ENCODE measurements around the gene RGL3.
"Not testable (repeated sequence)": the region's sequence is repeated elsewhere in the genome, so short reads cannot be mapped to it uniquely, and the experiment has no call there.

The RGL3 gene, protein sequence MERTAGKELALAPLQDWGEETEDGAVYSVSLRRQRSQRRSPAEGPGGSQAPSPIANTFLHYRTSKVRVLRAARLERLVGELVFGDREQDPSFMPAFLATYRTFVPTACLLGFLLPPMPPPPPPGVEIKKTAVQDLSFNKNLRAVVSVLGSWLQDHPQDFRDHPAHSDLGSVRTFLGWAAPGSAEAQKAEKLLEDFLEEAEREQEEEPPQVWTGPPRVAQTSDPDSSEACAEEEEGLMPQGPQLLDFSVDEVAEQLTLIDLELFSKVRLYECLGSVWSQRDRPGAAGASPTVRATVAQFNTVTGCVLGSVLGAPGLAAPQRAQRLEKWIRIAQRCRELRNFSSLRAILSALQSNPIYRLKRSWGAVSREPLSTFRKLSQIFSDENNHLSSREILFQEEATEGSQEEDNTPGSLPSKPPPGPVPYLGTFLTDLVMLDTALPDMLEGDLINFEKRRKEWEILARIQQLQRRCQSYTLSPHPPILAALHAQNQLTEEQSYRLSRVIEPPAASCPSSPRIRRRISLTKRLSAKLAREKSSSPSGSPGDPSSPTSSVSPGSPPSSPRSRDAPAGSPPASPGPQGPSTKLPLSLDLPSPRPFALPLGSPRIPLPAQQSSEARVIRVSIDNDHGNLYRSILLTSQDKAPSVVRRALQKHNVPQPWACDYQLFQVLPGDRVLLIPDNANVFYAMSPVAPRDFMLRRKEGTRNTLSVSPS

DNA sequence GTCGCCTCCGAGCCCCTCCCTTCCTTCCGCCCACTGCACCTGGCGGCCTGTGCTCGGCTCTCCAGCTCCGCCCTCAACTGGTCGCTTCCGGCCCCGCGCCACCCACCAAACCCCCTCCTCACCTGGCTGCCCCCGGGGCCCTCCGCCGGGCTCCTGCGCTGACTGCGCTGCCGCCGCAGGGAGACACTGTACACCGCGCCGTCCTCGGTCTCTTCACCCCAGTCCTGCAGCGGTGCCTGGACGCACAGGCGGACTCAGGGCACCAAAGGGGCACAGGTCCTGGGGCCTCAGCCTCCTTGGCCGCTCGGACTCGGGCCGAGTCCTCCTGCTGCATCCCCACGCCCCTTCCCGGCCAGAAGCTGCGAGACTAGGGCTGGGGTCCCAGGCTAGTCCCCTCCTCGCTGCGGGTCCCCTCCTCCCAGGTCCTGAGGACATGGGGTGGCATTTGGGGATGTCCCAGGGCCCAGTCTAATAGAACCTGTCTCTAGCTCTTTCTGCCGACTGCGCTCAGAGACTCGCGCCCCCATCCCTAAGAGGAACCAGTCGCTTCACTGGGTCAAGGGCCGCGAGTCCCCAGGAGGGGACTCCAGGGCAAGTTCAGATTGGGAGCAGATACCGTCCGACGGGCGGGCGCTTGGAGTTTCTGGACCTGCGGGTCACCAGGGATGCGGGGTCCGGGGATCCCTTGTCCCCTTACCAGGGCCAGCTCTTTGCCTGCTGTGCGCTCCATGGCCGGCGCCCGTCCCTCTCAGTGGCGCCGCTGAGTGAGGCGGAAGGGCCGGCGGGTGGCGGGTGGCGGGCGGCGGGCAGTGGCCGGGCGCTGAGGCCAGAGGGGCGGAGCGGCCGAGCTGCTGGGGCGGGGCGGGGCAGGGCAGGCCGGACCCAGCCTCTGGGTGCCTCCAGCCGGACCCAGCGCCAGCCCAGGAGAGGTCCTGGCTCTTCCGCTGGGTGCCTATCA is at the start of gene RGL3:
TSS of gene RGL3 (minus strand) at position 766 of the 958 bp plus-strand sequence. CDS start at position 730, 36 bp downstream.
- peak; percentile 59 for DNase-seq

DNA sequence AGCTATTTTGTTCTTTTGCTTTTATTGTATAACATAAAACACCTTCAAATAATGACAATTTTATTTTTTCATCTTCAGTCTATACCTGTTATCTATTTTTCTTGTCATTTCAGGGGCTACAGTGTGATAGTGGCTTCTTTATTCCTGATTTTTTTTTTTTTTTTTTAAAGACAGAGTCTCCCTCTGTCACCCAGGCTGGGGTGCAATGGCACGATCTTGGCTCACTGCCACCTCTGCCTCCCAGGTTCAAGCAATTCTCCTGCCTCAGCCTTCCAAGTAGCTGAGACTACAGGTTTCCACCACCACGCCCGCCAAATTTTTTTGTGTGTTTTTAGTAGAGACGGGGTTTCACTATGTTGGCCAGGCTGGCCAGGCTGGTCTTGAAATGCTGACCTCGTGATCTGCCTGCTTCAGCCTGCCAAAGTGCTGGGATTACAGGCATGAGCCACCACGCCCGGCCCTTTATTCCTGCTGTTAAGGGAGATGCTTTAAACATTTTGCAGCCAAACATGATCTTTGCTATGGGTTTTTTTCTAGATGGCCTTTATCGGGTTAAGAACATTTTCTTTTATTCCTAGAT is 49.2 kb upstream of the RGL3 start:
- not testable (repeated sequence) for DNase-seq

DNA sequence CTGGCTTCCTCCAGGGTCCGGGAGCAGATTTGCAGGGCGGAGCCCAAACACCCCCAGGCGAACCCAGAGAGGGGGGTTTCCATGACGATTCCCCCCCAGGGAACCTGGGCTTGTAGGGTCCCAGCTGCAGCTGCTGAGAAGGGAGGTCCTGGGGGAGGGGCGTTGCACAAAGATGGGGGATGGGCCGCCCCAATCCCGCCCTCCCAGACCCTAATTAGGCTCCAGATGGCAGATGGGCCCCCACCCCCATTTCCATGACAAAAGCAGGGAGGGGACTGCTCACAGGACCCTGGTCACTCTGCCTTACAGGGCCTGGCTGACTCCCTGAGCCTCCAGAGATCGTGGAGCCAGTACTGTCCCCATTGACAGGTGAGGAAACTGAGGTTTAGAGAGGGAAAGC is 46.5 kb upstream of the RGL3 start:
- no peak for DNase-seq

DNA sequence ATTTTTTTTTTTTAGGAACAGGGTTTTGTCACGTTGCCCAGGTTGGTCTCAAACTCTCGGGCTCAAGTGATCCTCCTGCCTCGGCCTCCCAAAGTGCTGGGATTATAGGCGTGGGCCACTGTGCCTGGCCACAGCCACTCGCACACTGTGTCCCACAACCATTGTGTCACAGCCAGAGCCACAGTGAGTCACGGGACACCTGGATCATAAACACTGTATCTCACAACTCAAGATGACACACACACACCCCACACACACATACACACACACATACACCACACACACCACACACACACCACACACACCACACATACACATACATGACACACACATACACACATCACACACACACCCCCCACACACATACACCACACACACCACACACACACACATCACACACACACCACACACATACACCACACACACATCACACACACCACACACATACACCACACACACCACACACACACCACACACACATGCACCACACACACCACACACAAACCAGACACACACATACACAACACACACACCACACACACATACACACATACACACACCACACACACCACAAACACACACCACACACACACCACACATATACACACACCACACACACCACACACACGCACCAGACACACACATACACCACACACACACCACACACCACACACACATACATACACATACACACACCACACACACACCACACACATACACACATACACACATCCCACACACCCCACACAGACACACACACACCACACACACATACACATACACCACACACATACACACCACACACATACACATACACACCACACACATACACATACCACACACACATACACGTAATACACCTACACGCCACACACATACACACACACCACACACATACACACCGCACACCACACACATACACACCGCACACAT is 45.5 kb upstream of the RGL3 start:
- DNase-seq = no peak

DNA sequence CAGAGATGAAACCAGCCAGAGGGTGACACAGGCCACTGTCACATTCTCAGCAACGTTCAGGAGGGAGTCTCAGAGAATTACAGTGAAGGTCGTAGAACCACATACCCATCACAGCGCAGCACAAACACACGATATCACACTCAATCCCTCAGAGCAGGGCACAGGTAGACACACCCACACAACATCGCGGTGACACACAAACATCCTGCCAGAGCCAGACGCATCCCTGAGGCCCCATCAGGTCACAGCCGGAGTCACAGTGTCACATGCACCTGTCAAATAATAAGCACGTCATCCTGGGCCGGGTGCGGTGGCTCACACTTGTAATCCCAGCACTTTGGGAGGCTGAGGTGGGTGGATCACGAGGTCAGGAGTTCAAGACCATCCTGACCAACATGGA is 44.3 kb upstream of the RGL3 start:
- DNase-seq = no peak

DNA sequence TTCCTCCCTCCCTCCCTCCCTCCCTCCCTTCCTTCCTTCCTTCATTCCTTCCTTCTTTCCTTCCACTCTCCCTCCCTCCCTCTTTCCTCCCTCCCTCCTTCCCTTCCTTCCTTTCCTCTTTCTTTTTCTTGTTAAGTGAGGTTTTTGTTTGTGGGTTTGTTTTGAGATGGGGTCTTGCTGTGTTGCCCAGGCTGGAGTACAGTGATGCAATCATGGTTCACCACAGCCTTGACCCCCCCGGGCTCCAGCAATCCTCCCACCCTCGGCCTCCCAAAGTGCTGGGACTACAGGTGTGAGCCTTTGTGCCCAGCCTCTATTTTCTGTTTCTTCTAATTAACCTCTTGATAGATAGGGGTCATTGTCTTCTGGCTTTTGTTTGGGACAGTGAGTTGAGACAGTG is 42.3 kb upstream of the RGL3 start:
- DNase-seq = no peak

DNA sequence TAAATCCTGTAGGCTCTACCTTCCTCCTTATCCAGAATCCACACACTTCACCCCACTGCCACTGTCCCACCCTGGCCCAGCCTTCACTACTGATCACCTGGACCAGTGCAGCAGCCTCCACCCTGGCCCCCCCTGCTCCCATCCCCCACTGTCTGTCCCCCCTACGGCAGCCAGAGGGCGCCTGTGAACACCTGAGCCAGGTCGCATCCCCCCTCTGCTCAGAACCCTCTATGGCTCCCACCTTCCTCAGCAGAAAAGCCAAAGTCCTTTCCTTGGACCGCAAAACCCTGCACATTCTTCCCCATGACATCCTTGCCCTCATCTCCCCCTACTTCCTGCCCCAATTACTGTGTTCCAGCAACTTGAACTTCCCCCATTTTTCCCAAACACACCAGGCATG is 41.1 kb upstream of the RGL3 start:
- DNase-seq = no peak

DNA sequence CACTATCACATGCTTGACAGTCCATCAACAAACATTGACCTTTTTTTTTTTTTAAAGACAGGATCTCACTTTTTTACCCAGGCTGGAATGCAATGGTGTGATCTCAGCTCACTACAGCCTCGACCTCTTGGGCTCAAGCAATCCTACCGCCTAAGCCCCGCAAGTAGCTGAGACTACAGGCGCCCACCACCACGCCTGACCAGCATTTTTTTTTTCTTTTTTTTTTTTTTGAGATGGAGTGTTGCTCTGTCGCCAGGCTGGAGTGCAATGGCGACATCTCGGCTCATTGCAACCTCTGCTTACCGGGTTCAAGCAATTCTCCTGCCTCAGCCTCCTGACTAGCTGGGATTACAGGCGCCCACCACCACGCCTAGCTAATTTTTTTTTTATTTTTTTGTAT is 39.8 kb upstream of the RGL3 start:
- DNase-seq = not testable (repeated sequence)

DNA sequence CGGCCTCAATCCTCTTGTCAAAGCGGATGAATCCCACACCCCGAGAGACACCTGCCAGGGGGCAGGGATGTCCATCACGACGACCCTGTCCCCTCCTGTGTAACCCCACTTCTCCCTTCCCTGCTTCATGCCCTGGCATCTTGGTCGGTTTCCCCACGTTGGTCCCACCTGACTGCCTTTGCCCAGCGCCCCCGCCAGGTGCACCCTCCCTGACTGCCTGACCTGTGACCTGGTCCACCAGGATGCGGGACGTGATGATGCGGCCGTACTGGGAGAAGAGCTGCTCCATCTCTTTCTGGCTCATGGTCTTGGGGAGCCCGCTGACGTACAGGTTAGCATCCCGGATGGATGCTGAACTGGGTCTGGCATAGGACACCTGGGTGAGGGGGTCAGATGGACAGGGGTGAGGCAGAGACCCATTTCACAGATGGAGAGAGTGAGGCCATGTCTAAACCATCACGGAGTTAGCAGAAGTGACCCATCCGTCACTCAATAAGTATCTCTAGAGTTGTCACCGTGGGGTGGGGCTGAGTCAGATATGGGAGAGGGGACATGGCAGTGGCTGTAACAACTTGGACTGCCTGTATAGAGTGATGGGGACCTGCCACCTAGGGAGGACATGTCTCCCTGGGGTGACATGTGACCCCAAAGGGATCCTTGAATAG is 39.3 kb upstream of the RGL3 start:
- no peak for DNase-seq

DNA sequence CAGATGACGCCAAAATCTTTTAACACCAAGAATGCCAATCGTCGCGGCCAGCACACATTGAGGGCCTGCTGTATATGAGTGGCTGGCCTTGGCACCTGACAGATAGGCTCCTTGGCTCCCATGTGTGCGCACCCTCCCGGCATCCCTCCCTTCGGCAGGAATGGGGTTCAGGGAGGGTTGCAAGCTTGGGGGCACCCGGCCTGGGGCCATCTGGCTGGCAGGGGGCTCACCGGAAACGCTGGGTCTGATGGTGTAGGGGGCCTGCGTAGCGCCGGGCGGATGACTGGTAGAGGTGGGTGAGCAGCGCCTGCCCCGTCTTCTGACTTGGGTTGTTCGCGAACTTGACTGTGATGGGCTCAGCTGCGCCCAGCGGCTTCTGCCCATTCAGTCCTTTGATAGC is 38.7 kb upstream of the RGL3 start:
- no peak for DNase-seq

DNA sequence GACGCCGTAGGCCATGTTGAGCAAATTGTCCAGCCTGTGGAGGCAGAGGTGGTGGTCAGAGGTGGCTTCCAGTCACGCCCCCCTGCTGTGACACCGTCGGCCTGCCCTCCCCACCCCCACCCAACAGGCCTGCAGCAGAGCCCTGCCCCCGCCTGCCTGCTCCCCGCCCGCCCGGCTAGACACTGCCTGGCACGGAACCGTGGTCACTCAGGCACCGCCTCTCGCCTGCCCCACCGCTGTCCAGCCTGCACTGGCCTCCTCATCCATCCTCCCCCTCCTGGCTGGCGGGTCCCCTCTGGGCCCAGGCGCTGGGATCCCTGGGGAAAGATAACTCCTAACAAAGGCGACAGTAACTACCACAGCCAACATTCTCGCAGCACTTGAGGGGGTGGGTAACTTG is 38.0 kb upstream of the RGL3 start:
- no peak for DNase-seq

DNA sequence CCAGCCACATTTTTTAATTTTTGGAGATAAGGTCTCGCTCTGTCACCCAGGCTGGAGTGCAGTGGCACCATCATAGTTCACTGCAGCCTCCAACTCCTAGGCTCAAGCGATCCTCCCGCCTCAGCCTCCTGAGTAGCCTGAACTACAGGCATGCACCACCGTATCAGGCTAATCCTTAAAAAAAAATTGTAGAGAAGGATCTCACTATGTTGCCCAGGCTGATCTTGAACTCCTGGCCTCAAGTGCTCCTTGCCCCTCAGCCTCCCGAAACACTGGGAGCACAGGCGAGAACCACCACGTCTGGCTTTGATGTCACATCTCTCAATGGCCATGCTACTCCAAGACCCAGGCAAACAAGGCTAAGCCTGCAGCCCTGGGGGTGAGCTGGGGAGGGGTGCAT is 37.5 kb upstream of the RGL3 start:
- DNase-seq = no peak

DNA sequence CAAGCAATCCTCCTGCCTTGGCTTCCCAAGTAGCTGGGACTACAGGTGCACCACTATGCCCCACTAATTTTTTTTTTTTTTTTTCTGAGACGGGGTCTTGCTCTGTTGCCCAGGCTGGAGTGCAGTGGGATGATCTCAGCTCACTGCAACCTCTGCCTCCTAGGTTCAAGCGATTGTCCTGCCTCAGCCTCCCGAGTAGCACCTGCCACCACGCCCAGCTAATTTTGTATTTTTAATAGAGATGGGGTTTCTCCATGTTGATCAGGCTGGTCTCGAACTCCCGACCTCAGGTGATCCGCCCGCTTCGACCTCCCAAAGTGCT is 36.1 kb upstream of the RGL3 start:
- not testable (repeated sequence) for DNase-seq

DNA sequence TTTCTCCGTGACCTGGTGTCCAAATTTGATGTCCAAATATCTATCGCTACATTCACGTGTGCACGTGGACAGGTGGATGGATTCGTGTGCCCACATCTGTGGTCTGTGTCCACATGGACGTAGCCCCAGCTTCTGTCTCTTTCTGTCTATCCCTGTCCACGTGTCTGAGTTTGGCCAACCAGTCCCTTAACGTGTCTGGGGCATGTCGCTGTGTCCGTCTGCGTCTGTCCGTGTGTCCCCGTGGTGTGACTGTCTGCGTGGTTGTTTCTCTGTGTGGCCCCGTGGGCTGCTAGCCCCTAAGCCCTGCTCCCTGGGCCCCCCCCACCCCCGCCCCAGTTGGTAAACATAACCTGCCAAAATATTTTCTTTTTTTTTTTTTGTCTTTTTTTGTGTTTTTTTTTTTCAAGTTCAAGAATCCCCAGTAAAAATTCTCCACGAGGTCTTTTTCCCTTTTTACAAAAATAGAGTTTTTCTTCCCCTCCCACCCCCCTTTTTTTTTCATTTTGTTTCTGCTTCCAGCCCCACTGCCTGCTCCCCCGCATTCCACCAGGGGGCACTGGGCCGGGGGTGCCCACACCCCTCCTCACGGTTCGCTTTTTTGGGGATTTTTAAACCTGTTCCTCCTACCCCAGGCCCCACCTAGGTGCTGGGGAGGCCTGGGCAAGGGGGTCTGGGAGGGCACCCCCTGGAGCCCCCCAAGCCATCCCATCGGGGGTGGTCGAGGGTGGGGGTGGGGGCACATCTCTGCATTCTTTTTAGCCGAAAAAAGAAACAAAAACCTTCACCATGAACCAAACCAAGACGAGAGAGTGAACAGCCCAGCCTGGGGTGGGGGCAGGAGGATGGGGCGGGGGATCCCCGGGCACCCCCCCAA is 34.6 kb upstream of the RGL3 start:
- no peak for DNase-seq

DNA sequence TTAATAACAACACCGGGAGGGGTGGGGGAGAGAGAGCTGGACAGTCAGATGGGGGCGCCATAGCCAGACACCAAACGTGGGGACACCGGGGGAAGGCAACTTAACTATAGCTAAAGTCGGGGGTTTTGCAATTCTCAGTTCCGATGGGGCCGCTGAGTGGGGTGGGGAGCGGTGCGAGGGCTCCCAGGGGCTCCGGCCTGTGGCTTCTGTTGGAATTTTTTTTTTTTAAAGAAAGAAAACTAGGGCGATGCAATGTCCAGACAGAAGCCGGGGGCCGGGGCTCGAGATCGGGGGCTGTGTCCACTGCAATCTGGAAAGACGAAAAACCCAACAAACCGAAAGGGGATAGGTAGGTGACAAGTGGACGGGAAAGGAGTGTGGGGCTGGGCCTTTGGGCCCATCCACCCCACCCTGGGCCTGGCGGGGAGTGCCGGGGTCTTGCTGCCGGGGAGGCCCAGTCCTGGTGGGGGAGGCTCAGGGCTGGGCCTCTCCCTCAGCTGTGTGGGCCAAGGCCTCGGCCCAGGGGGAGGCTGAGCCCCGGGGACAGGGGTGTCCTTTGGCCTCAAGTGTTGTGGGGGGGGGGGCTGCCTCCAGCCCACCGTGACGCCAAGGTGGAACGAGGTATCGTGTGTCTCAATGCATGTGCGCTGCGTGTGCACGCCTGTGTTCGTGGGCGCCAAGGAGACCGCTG is 33.7 kb upstream of the RGL3 start:
- DNase-seq = no peak

DNA sequence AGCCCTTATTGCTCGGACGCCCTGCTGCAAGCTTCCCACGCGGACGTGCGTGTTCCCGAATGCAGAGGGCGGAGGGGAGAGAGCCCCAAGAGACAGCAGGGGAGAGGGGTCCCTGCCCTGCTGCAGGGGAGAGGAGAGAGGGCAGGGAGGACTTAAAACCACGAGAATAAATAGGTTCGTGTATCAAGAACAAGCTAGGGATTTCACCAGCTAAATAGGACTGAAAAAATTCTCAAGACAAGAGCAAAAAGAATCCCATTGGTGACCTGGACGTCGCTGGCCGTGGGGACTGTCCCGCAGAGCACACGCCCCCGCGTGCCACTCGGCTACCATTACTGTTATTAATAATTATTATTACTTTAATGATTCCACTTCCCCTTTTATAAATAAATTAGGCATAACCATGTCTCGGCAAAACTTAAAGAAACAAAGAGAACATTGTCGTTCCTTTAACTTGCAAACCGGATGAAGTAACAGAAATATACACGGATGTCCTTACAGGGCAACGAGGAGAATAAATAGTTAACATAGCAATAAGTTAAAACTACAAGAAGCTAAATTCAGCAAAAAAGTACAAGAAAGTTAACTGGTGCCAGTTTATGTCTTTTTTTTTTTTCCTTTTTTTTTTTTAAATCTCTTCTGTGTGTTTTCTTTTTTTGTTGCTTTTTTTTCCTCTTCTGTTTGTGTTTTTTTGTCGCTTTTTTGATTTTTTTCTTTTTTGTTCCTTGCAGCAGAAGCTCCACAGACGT is 32.9 kb upstream of the RGL3 start:
- no peak for DNase-seq

DNA sequence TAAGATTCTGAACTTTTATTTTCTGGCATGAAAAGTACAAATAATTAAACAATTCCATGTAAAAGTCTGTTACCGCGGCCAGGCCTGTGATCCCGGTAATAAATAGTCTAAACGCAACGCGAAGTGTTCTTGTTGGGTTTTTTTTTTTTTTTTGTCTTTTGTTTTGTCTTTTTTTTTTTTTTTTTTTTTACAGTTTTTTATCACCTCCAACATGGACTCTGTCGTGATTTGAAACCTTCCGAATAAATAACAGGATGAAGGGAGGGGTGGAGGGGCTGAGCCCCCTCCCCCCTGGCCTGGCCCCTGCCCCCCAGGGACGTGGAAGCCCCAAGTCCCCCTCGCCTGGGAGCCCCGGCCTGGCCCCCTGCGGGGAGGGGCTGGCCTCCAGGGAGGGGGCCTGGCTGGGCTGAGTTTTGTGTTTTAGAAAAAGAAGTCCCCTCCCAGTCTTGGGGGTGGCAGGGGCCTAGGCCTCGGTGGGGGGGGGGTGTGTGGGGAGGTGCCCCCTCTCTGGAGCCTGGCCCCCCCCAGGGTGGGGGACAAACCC is 32.3 kb upstream of the RGL3 start:
- no peak for DNase-seq

DNA sequence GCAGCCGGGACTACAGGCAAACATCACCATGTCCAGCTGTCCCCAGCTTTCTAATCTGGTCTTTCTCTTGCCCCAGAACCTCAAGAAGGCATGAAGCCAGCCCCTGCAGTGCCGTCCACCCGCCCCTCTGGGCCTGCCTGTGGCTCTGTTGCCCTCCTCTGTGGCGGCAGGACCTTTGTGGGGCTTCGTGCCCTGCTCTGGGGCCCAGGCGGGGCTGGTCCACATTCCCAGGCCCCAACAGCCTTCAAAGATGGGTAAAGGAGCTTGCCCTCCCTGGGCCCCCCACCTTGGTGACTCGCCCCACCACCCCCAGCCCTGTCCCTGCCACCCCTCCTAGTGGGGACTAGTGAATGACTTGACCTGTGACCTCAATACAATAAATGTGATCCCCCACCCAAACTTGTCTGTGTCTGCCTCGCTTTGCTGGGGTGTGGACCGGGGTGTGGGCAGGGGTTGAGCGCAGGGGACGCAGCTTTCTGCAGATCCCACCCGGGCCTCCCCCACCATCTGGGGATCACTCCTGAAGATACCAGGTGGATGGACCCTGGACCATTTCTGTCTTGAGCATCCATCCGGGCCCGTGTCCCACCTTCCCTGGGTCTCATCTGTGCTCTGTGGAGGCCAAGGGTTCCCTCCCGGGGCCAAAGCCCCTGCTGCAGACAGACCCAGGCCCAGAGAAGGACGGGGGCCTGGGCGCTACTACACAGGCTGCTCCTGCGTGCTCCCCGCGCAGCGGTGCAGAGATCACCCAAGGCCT is 31.6 kb upstream of the RGL3 start:
- DNase-seq = no peak
